Activated gamma-delta T cell treated with Interleukin-2 at 50 U/mL for 16 hours (primary cell): ENCODE results near the gene ACTG1.

Experiments used
- DNase-seq: peaks from one replicate; pipeline ENCODE4 v3.0.0-alpha.2; 2020

ACTG1 gene

DNA sequence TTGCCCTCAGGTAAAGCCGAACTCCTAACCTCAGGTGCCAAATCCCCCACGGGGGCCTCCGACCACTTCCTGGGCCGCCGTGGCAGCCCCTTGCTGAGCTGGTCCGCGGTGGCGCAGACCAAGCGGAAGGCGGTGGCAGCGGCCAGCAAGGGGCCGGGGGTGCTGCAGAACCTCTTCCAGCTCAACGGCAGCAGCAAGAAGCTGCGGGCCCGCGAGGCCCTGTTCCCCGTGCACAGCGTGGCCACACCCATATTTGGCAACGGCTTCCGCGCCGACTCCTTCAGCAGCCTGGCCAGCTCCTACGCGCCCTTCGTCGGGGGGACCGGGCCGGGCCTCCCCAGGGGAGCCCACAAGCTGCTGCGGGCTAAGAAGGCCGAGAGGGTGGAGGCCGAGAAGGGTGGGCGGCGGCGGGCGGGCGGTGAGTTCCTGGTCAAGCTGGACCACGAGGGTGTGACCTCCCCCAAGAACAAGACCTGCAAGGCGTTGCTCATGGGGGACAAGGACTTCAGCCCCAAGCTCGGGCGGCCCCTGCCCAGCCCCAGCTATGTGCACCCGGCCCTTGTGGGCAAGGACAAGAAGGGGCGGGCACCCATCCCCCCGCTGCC, 51.6 kb downstream of the ACTG1 start:
- DNase-seq = no peak
